Liver (tissue), 9 donors: ENCODE results near the gene LENG9. TPM values are rescaled to one million over a fixed set of nuclear protein-coding genes. Genes with fewer than 3 reads are reported as not detected.

ENCODE experiments used
- DNase-seq: peaks from one replicate; pipeline ENCODE4 v3.0.0-alpha.2; 2017; ENCODE audit warnings: low spot score
- H3K27ac ChIP-seq, 2 donors: one replicate each; pipeline ENCODE4 v1.7.0; 2013; ENCODE audit warnings: inconsistent platforms in 2 of 2, low read length in 2 of 2, control low read depth in 1 of 2, low read depth in 1 of 2, mild to moderate bottlenecking in 1 of 2
- H3K27me3 ChIP-seq, 4 donors: one replicate each; pipeline versions ENCODE4 v1.6.1 to v1.7.0; 2013; ENCODE audit warnings: low read length in 3 of 4, inconsistent platforms in 1 of 4, mild to moderate bottlenecking in 1 of 4, moderate library complexity in 1 of 4; ENCODE audit not compliant: control insufficient read depth in 4 of 4, insufficient read depth in 4 of 4
- H3K36me3 ChIP-seq, 4 donors: one replicate each; pipeline versions ENCODE4 v1.6.1 to v1.7.0; 2013; ENCODE audit warnings: low read length in 3 of 4, mild to moderate bottlenecking in 3 of 4, low read depth in 1 of 4, moderate library complexity in 1 of 4; ENCODE audit not compliant: control insufficient read depth in 4 of 4, insufficient read depth in 3 of 4
- H3K4me1 ChIP-seq, 4 donors: one replicate each; pipeline versions ENCODE4 v1.6.1 to v1.7.0; 2013; ENCODE audit warnings: low read length in 3 of 4, mild to moderate bottlenecking in 3 of 4, moderate library complexity in 1 of 4; ENCODE audit not compliant: control insufficient read depth in 4 of 4, insufficient read depth in 4 of 4
- H3K4me3 ChIP-seq, 3 donors: one replicate each; pipeline versions ENCODE4 v1.6.1 to v1.7.0; 2013; ENCODE audit warnings: low read length in 3 of 3, control low read depth in 1 of 3, low read depth in 1 of 3, mild to moderate bottlenecking in 1 of 3
- H3K9ac ChIP-seq, 2 donors: one replicate each; pipeline ENCODE4 v1.7.0; 2013; ENCODE audit warnings: low read length in 2 of 2, mild to moderate bottlenecking in 2 of 2, moderate library complexity in 2 of 2, control low read depth in 1 of 2, low read depth in 1 of 2
- H3K9me3 ChIP-seq, 4 donors: one replicate each; pipeline versions ENCODE4 v1.6.1 to v1.7.0; 2013; ENCODE audit warnings: low read length in 3 of 4; ENCODE audit not compliant: control insufficient read depth in 4 of 4
- EGR1 ChIP-seq, 2 donors: IDR thresholded peaks; 2 replicates each; pipeline ENCODE4 v1.6.1; 2016 to 2018; ENCODE audit warnings: antibody characterized with exemption in 2 of 2, low read depth in 2 of 2
- FOXA1 ChIP-seq: IDR thresholded peaks from 2 replicates; pipeline ENCODE4 v1.6.1; 2016; ENCODE audit warnings: antibody characterized with exemption
- FOXA2 ChIP-seq: IDR thresholded peaks from 2 replicates; pipeline ENCODE4 v1.6.1; 2016; ENCODE audit warnings: antibody characterized with exemption
- GABPA ChIP-seq, 2 donors: IDR thresholded peaks in 1 of 2; conservative IDR thresholded peaks in 1 of 2; 2 replicates each; pipeline ENCODE4 v1.6.1; 2016; ENCODE audit warnings: antibody characterized with exemption in 2 of 2, mild to moderate bottlenecking in 1 of 2, moderate library complexity in 1 of 2
- HNF4A ChIP-seq, 2 donors: conservative IDR thresholded peaks; 2 replicates each; pipeline ENCODE4 v1.6.1; 2016; ENCODE audit warnings: antibody characterized with exemption in 2 of 2, mild to moderate bottlenecking in 2 of 2
- HNF4G ChIP-seq: IDR thresholded peaks from 2 replicates; pipeline ENCODE4 v1.6.1; 2016; ENCODE audit warnings: antibody characterized with exemption
- JUND ChIP-seq, 2 donors: IDR thresholded peaks; 2 replicates each; pipeline ENCODE4 v1.6.1; 2016; ENCODE audit warnings: antibody characterized with exemption in 2 of 2
- NR2F2 ChIP-seq: IDR thresholded peaks from 2 replicates; pipeline ENCODE4 v1.6.1; 2016; ENCODE audit warnings: antibody characterized with exemption
- RAD21 ChIP-seq, 2 donors: IDR thresholded peaks; 2 replicates each; pipeline ENCODE4 v1.6.1; 2016; ENCODE audit warnings: antibody characterized with exemption in 2 of 2, mild to moderate bottlenecking in 2 of 2
- SP1 ChIP-seq: IDR thresholded peaks from 2 replicates; pipeline ENCODE4 v1.6.1; 2018; ENCODE audit warnings: antibody characterized with exemption, mild to moderate bottlenecking
- TAF1 ChIP-seq: conservative IDR thresholded peaks from 2 replicates; pipeline ENCODE4 v1.6.1; 2016; ENCODE audit warnings: antibody characterized with exemption, mild to moderate bottlenecking
- YY1 ChIP-seq: IDR thresholded peaks from 2 replicates; pipeline ENCODE4 v1.6.1; 2016; ENCODE audit warnings: antibody characterized with exemption, mild to moderate bottlenecking
- WGBS: extraction: QIAGEN DNeasy Blood & Tissue Kit; methylation state at CpG from one replicate; pipeline ENCODE4 v1.1.7; 2013; 5-methylcytosine and 5-hydroxymethylcytosine counted together
- polyA plus RNA-seq, 2 donors: library from polyadenylated mRNA; stranded (reverse) in 1 of 2; unstranded in 1 of 2; fragments of 200-250 nt in 1 of 2; fragments of >200 nt in 1 of 2; fragmentation: Nextera tagmentation in 1 of 2; extraction: Ambion mirVana in 1 of 2; gene quantifications; one replicate each; pipeline versions ENCODE4 v1.2.1 to v1.2.3, GENCODE V29; 2013 to 2015
- total RNA-seq, 2 donors: library from RNA; depleted of rRNA; stranded (reverse); fragments of >200 nt; gene quantifications; one replicate each; pipeline ENCODE4 v1.2.3, GENCODE V29; 2014
- TF ChIP-seq, protein P1 (sequence below): IDR thresholded peaks from 2 replicates; pipeline ENCODE4 v1.6.1; 2016; ENCODE audit warnings: antibody characterized with exemption, mild to moderate bottlenecking
- TF ChIP-seq, protein P2 (sequence below): IDR thresholded peaks from 2 replicates; pipeline ENCODE4 v1.6.1; 2016; ENCODE audit warnings: antibody characterized with exemption
- TF ChIP-seq, protein P3 (sequence below): IDR thresholded peaks from 2 replicates; pipeline ENCODE4 v1.6.1; 2016; ENCODE audit warnings: antibody characterized with exemption
- TF ChIP-seq, protein P4 (sequence below): fragments of 150-350 bp; IDR thresholded peaks from 2 replicates; pipeline ENCODE4 v1.5.1; 2017; ENCODE audit warnings: improper control_type of control experiment, low read depth, low read length; ENCODE audit not compliant: missing input control
- TF ChIP-seq, protein P5 (sequence below): IDR thresholded peaks from 2 replicates; pipeline ENCODE4 v1.6.1; 2016; ENCODE audit warnings: antibody characterized with exemption
- donor health status: healthy.
- donor health status: healthy.
- donor health status: healthy.
- donor health status: healthy.
- donor health status: healthy.

The LENG9 gene
- total and polyA plus RNA-seq, 4 donors = 0.19 to 6.9 (median 2.0) TPM

DNA sequence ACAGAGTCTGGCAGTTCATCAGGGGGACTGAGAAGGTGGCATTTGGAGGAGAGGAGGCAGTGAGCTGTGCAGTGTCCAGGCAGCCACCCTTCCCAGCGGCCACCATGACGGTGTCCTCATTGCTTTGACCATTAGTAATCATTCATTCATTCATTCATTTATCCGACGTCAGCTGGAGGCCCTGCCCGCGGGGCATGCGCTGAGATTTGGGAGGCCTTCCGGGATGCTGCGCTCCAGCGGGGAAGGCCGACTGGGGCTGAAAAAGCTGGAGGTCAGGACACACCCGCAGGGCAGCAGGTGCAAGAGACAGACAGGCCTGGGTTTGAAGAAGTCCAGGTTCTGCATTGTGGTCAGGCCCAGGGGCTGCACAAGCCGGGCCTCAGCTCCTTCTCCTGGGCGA lies 39.4 kb downstream of the LENG9 start (continued):
- TF ChIP-seq, protein P1, sequence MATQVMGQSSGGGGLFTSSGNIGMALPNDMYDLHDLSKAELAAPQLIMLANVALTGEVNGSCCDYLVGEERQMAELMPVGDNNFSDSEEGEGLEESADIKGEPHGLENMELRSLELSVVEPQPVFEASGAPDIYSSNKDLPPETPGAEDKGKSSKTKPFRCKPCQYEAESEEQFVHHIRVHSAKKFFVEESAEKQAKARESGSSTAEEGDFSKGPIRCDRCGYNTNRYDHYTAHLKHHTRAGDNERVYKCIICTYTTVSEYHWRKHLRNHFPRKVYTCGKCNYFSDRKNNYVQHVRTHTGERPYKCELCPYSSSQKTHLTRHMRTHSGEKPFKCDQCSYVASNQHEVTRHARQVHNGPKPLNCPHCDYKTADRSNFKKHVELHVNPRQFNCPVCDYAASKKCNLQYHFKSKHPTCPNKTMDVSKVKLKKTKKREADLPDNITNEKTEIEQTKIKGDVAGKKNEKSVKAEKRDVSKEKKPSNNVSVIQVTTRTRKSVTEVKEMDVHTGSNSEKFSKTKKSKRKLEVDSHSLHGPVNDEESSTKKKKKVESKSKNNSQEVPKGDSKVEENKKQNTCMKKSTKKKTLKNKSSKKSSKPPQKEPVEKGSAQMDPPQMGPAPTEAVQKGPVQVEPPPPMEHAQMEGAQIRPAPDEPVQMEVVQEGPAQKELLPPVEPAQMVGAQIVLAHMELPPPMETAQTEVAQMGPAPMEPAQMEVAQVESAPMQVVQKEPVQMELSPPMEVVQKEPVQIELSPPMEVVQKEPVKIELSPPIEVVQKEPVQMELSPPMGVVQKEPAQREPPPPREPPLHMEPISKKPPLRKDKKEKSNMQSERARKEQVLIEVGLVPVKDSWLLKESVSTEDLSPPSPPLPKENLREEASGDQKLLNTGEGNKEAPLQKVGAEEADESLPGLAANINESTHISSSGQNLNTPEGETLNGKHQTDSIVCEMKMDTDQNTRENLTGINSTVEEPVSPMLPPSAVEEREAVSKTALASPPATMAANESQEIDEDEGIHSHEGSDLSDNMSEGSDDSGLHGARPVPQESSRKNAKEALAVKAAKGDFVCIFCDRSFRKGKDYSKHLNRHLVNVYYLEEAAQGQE = no peak
- TF ChIP-seq RAD21 (IDR thresholded peaks at IDR 0.05) (no peak), FOXA2 (no peak), EGR1 (IDR thresholded peaks at IDR 0.05; ENCODE audit: low read depth in 2 of 2) (no peak)
- TF ChIP-seq, protein P2, sequence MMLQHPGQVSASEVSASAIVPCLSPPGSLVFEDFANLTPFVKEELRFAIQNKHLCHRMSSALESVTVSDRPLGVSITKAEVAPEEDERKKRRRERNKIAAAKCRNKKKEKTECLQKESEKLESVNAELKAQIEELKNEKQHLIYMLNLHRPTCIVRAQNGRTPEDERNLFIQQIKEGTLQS = no peak
- TF ChIP-seq, protein P3, sequence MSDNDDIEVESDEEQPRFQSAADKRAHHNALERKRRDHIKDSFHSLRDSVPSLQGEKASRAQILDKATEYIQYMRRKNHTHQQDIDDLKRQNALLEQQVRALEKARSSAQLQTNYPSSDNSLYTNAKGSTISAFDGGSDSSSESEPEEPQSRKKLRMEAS = no peak

DNA sequence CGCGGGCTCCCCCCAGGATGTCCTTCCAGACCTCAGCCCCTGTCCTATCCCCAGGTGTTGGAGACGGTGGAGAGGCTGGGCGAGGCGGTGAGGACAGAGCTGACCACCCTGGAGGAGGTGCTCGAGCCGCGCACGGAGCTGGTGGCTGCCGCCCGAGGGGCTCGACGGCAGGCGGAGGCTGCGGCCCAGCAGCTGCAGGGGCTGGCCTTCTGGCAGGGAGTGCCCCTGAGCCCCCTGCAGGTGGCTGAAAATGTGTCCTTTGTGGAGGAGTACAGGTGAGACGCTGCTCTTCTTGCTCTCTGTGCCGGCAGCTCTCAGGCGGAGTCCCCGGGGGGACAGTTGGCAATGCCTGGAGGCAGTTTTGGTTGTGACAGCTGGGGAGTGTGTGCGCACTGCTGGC lies 41.4 kb downstream of the LENG9 start:
- Histone ChIP-seq H3K36me3 (no peaks in the 10 kb centered on the region), H3K4me3 (no peak overlapping the region), H3K27ac (no peak overlapping the region), H3K9ac (no peak overlapping the region), H3K27me3 (peaks cover 0 to 11% (median 6%) of the 10 kb centered on the region in 4 donors), H3K4me1 (no peaks in the 10 kb centered on the region), H3K9me3 (no peaks in the 10 kb centered on the region)
- TF ChIP-seq FOXA2 = no peak
- no peak for TF ChIP-seq FOXA1
- TF ChIP-seq, protein P4, sequence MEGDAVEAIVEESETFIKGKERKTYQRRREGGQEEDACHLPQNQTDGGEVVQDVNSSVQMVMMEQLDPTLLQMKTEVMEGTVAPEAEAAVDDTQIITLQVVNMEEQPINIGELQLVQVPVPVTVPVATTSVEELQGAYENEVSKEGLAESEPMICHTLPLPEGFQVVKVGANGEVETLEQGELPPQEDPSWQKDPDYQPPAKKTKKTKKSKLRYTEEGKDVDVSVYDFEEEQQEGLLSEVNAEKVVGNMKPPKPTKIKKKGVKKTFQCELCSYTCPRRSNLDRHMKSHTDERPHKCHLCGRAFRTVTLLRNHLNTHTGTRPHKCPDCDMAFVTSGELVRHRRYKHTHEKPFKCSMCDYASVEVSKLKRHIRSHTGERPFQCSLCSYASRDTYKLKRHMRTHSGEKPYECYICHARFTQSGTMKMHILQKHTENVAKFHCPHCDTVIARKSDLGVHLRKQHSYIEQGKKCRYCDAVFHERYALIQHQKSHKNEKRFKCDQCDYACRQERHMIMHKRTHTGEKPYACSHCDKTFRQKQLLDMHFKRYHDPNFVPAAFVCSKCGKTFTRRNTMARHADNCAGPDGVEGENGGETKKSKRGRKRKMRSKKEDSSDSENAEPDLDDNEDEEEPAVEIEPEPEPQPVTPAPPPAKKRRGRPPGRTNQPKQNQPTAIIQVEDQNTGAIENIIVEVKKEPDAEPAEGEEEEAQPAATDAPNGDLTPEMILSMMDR = no peak
- no peak for TF ChIP-seq EGR1 (IDR thresholded peaks at IDR 0.05; ENCODE audit: low read depth in 2 of 2)
- TF ChIP-seq, protein P3 = no peak
- no peak for TF ChIP-seq TAF1
- TF ChIP-seq HNF4A (conservative IDR thresholded peaks at IDR 0.05) = no peak
- TF ChIP-seq YY1 = no peak
- TF ChIP-seq NR2F2 = no peak
- TF ChIP-seq RAD21 (IDR thresholded peaks at IDR 0.05) = no peak
- no peak for TF ChIP-seq SP1
- TF ChIP-seq JUND (IDR thresholded peaks at IDR 0.05) = no peak
- TF ChIP-seq HNF4G = no peak
- TF ChIP-seq, protein P2 = no peak
- TF ChIP-seq, protein P1 = no peak
- no peak for TF ChIP-seq GABPA (IDR thresholded peaks at IDR 0.05 in 1 of 2, conservative IDR thresholded peaks at IDR 0.05 in 1 of 2)
- TF ChIP-seq, protein P5, sequence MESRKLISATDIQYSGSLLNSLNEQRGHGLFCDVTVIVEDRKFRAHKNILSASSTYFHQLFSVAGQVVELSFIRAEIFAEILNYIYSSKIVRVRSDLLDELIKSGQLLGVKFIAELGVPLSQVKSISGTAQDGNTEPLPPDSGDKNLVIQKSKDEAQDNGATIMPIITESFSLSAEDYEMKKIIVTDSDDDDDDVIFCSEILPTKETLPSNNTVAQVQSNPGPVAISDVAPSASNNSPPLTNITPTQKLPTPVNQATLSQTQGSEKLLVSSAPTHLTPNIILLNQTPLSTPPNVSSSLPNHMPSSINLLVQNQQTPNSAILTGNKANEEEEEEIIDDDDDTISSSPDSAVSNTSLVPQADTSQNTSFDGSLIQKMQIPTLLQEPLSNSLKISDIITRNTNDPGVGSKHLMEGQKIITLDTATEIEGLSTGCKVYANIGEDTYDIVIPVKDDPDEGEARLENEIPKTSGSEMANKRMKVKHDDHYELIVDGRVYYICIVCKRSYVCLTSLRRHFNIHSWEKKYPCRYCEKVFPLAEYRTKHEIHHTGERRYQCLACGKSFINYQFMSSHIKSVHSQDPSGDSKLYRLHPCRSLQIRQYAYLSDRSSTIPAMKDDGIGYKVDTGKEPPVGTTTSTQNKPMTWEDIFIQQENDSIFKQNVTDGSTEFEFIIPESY = no peak
- WGBS = 53% methylated on average over 20 of the region's 20 CpGs
- no peak for DNase-seq
